GM18505 (cell line): ENCODE measurements around the gene SYNGR1.
"Not testable (repeated sequence)": the region's sequence is repeated elsewhere in the genome, so short reads cannot be mapped to it uniquely, and the experiment has no call there.

Experiments used
- ATAC-seq: cut with Tn5 transposase; IDR thresholded peaks from one replicate; pipeline ENCODE4 v1.9.1; 2021; ENCODE audit not compliant: unreplicated experiment
- POLR2A ChIP-seq: IDR thresholded peaks from 4 replicates; pipeline ENCODE4 v1.6.1; 2011; ENCODE audit warnings: borderline replicate concordance; ENCODE audit not compliant: insufficient read depth, insufficient read length; ENCODE audit errors: extremely low read depth

Gene SYNGR1

GRCh38 chr22:39327995-39328754 lies 21.6 kb upstream of the SYNGR1 start:
- ATAC-seq, result no peak
- TF ChIP-seq POLR2A, result no peak

DNA sequence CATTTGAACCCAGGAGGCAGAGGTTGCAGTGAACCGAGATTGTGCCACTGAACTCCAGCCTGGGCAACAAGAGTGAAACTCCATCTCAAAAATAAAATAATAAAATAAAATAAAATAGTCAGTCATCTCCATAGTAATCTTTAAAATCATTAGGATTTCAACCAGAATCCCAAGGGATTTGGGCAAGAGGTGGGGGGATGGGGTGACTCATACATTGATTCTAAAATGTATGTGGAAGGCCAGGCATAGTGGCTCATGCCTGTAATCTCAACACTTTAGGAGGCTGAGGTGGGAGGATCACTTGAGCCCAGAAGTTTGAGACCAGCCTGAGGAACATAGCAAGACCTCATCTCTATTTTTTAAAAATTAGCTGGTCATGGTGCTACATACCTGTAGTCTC lies 19.2 kb upstream of the SYNGR1 start:
- ATAC-seq, result not testable (repeated sequence)

DNA sequence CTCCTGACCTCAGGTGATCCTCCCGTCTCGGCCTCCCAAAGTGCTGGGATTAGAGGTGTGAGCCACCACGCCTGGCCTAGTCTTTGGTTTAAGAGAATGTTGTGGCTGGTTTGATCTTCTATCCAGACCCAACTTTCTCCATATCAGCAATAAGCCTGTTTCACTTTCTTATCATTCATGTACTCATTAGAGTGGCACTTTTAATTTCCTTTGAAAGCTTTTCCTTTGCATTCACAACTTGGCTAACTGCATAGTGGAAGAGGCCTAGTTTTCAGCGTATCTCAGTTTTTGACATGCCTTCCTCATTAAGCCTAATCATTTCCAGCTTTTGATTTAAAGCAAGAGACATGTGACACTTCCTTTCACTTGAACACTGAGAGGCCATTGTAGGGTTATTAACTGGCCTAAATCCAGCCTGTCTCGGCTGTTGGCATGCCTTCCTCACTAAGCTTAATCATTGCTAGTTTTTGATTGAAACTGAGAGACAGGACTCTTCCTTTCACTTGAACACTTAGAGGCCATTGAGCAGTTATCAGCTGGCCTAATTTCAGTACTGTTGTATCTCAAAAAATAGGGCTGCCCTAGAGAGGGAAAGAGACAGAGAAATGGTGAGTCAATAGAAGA lies 17.2 kb upstream of the SYNGR1 start:
- ATAC-seq, result no peak
- TF ChIP-seq POLR2A, result no peak

- no peak for ATAC-seq
- TF ChIP-seq POLR2A, result no peak
Observed at GRCh38 chr22:39336411-39336810, 13.4 kb upstream of the SYNGR1 start.

- not testable (repeated sequence) for ATAC-seq
Observed at GRCh38 chr22:39339775-39340174, 10.0 kb upstream of the SYNGR1 start.

- no peak for ATAC-seq
- TF ChIP-seq POLR2A, result no peak
Observed at GRCh38 chr22:39341179-39341578, 8.6 kb upstream of the SYNGR1 start.

- TF ChIP-seq POLR2A, result no peak
Observed at GRCh38 chr22:39343259-39344045, 6.3 kb upstream of the SYNGR1 start.

GRCh38 chr22:39344046-39344390 lies 5.8 kb upstream of the SYNGR1 start:
- TF ChIP-seq POLR2A, result no peak
- ATAC-seq, result no peak

More at GRCh38 chr22:39343259-39344045, 6.3 kb upstream of the SYNGR1 start:
- no peak for ATAC-seq

DNA sequence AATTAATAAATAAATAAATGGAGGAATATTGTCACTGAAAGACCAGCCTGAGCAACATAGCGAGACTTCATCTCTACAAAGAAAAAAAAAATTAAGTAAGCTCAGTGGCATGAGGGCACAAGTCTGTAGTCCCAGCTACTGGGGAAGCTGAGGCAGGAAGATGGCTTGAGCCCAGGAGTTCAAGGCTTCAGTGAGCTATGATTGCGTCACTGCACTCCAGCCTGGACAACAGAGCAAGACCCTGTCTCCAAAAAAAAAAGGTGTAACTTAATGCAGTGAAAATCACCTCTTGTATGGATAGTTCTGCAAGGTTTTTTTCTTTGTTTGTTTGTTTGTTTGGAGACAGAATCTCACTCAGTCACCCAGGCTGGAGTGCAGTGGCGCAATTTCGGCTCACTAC lies 4.6 kb upstream of the SYNGR1 start:
- ATAC-seq, result no peak
- no peak for TF ChIP-seq POLR2A

DNA sequence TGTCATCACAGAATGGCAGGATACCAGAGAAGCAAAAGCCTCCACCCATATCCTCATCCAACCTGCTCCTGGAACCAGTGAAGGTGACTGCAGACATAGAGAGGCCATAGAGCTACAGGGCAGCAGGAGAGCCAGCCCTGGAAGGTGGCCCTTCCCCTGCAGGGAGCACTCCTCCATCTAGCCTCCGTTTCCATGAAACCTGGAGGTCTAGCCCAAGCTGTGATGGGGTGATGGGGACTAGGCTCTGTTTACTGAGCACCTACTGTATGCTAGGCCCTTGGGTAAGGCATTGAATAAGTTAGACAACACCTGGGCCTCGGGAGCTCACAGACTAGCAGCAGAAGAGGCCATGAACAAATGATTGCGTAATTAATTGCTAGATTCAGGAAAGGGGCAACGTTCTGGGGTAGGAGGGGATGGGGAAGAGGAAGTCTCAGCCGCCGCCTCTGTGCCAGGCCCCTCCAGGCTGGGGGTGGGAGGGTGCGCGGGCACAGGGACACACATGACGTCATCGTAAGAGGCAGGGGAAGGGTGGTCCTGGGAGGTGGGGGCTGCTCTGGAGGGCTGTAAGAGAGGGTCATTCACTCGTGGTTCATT lies 784 bp upstream of the SYNGR1 start:
- TF ChIP-seq POLR2A, result no peak
- no peak for ATAC-seq

- ATAC-seq, result no peak
- TF ChIP-seq POLR2A, result no peak
Observed at GRCh38 chr22:39349506-39349966, 255 bp upstream of the SYNGR1 start.

DNA sequence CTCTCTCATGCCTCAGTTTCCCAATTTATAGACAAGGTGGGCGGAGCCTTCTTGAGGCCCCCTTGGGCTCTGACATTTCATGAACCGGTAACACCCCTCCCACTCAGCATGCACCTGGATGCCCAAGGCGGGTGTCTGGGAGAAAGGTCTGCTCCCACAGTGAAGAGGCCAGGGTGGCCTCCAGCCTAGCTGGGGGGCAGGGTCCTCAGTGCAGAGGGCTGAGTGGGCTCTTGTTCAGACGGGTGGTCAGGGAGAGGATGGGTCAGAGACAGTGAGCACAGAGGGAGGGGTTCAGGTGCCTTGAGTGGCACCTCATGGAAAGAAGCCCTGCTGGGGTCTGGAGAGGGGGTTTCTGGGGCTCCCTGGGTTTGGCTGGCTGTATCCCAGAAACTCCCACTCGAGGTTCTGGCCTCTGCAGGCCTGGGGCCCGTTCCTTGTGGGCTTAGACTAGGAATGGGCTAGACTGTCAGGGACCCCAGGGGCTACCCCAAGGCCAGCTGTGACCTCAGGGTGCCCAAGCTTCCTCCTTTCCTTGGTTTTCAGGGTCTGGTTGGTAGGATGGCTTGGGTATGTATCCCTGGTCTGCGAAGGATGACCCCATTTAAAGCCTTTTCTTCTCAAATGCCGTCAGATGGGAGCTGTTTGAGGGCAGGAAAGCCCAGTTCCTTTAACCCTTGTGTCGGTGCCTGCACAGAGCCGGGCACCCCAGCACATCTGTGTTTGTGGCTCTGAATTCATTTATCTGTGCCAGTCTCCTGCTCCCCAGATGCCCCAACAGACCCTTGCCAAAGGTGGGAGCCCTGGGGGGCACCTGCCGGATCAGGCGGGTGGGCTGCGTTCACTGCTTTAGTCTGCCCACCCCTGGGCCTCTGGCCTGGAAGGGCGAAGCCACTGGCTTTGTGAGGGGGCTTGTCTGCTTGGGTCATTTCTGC lies 1.2 kb downstream of the SYNGR1 start:
- no peak for TF ChIP-seq POLR2A
- no peak for ATAC-seq
